ENCODE data around the gene ESR2. TPM values are rescaled to one million over a fixed set of nuclear protein-coding genes. Genes with fewer than 3 reads are reported as not detected.
"Not testable (repeated sequence)": the region's sequence is repeated elsewhere in the genome, so short reads cannot be mapped to it uniquely, and the experiment has no call there.

ESR2 gene
- total RNA-seq, 1 donor from 2014 or later, result 0.39 TPM

DNA sequence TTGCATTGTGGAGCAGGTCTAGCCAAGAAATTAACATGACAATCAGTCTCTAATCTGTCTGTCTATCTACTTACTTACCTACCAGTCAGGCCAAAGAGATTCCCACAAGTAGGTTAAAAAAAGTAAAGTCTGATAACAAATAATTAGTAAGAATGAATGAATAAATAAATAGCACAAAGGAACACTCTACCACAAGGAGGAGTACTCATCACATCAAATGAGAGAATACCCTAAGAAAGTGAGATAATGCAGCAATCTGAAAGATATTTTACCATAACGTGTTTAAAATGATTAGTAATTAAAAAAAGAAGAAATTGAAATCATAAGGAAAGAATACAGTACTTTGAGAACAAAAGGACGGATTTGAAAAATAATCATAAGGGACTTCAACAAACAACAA lies 254.1 kb downstream of the ESR2 start:
- DNase-seq (ENCODE audit: low read depth in 2 of 2), result peak in 1 of 2 donors; percentile 13

DNA sequence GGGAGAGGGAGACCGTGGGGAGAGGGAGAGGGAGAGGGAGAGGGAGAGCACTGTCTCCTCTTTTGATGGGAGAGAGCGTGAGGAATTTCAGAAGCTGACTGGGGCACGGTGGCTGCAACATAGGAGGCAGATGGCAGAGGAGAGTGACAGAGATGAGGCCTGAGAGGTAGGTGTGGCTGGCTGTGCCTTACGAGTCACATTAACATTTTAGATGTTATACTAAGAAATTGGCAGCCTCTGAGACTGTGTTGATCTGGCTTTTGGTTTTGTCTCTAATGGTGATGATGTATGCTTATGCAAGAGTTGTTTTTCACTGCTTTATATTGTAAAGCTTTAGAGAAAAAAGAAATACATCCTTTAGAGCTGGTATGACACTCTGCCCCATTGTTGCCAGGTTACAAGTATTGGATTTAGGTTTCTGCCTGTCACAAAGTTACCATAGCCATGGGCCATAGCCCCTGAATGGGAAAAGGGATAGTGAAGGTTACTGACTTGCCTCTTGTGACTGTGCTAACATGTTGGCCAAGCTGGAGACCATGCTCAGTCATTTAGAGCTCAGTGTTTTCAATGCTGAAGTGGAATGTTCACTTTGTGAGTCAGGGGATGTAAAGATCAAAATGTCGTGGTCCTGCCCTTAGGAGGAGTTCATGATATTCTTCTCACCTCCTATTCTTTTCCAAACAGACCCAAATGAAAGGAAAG lies 255.2 kb downstream of the ESR2 start:
- DNase-seq (ENCODE audit: low read depth in 2 of 2), result no peak

DNA sequence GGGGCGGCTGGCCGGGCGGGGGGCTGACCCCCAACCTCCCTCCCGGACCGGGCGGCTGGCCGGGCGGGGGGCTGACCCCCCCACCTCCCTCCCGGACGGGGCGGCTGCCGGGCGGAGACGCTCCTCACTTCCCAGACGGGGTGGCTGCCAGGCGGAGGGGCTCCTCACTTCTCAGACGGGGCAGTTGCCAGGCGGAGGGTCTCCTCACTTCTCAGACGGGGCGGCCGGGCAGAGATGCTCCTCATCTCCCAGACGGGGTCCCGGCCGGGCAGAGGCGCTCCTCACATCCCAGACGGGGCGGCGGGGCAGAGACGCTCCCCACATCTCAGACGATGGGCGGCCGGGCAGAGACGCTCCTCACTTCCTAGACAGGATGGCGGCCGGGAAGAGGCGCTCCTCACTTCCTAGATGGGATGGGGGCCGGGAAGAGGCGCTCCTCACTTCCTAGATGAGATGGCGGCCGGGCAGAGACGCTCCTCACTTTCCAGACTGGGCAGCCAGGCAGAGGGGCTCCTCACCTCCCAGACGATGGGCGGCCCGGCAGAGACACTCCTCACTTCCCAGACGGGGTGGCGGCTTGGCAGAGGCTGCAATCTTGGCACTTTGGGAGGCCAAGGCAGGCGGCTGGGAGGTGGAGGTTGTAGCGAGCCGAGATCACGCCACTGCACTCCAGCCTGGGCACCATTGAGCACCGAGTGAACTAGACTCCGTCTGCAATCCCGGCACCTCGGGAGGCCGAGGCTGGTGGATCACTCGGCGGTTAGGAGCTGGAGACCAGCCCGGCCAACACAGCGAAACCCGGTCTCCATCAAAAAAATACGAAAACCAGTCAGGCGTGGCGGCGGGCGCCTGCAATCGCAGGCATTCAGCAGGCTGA lies 256.1 kb downstream of the ESR2 start:
- DNase-seq (ENCODE audit: low read depth in 2 of 2), result not testable (repeated sequence)

DNA sequence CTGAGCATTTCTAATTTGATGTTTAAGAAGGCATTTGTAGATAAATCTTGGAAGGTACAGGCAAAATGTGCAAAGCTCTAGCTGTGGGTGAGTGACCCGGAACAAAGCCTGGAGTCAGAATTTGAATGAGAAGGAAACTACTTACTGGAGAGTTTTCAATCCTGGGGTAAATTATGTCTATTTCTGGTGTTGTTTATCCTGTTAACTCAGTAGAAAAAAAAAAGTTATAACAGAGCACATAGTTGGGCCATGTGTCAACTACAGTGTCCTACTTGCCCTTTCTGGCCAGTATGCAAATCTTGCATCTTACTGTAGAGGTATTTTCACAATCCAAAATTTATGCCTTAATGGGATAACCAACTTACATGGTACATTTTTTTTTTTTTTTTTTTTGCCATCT lies 259.0 kb downstream of the ESR2 start:
- peak in 1 of 2 donors; percentile 1 for DNase-seq (ENCODE audit: low read depth in 2 of 2)

Other genes with a start within 250 kb of the ESR2 start
- 36.0 and 48.3 TPM in 2 replicates for gene MTHFD1, start 94.0 kb upstream of the ESR2 start, total RNA-seq
- 0.13 TPM in 2 replicates for gene AKAP5, start 171.1 kb upstream of the ESR2 start, total RNA-seq
- gene ZBTB25, start 209.5 kb upstream of the ESR2 start, total RNA-seq, result 3.0 and 3.1 TPM in 2 replicates
- 33.4 and 40.8 TPM in 2 replicates for gene ZBTB1, start 210.4 kb upstream of the ESR2 start, total RNA-seq
- gene HSPA2, start 246.4 kb upstream of the ESR2 start, total RNA-seq, result 3.3 and 6.3 TPM in 2 replicates

Measured in dermis microvascular lymphatic vessel endothelial cell (primary cell).